ENCODE data around the gene XYLT1.

XYLT1 gene

GRCh38 chr16:17061326-17061725 lies 409.4 kb downstream of the XYLT1 start:
- no peak overlapping the region for H3K4me3 Mint-ChIP-seq

GRCh38 chr16:17058471-17058870 lies 412.3 kb downstream of the XYLT1 start:
- Mint-ChIP-seq H3K4me3 (no peak overlapping the region), H3K4me1 (ENCODE audit: low read depth) (no peaks in the 10 kb centered on the region)

More at GRCh38 chr16:17061326-17061725, 409.4 kb downstream of the XYLT1 start:
- DNase-seq (ENCODE audit: low spot score) = no peak
- Mint-ChIP-seq H3K27me3 (ENCODE audit: low read depth) (no peaks in the 10 kb centered on the region), H3K4me1 (ENCODE audit: low read depth) (no peaks in the 10 kb centered on the region), H3K9me3 (no peaks in the 10 kb centered on the region), H3K36me3 (ENCODE audit: low read depth) (no peaks in the 10 kb centered on the region), H3K27ac (no peak overlapping the region)

GRCh38 chr16:17056666-17057065 lies 414.1 kb downstream of the XYLT1 start:
- no peak overlapping the region for H3K27ac Mint-ChIP-seq
- H3K27me3 Mint-ChIP-seq (ENCODE audit: low read depth) = peaks cover 10% of the 10 kb centered on the region
- H3K9me3 Mint-ChIP-seq = no peaks in the 10 kb centered on the region
- no peaks in the 10 kb centered on the region for H3K36me3 Mint-ChIP-seq (ENCODE audit: low read depth)
- H3K4me3 Mint-ChIP-seq = no peak overlapping the region
- DNase-seq (ENCODE audit: low spot score) = no peak
- H3K4me1 Mint-ChIP-seq (ENCODE audit: low read depth) = no peaks in the 10 kb centered on the region

More at GRCh38 chr16:17058471-17058870, 412.3 kb downstream of the XYLT1 start:
- H3K27ac Mint-ChIP-seq = no peak overlapping the region
- H3K27me3 Mint-ChIP-seq (ENCODE audit: low read depth) = peaks cover 3% of the 10 kb centered on the region
- no peak for DNase-seq (ENCODE audit: low spot score)
- no peaks in the 10 kb centered on the region for H3K9me3 Mint-ChIP-seq
- H3K36me3 Mint-ChIP-seq (ENCODE audit: low read depth) = no peaks in the 10 kb centered on the region

GRCh38 chr16:17053536-17054160 lies 417.1 kb downstream of the XYLT1 start:
- no peaks in the 10 kb centered on the region for H3K4me1 Mint-ChIP-seq (ENCODE audit: low read depth)
- peaks cover 10% of the 10 kb centered on the region for H3K9me3 Mint-ChIP-seq
- DNase-seq (ENCODE audit: low spot score) = no peak
- no peak overlapping the region for H3K27ac Mint-ChIP-seq
- no peak overlapping the region for H3K4me3 Mint-ChIP-seq
- no peaks in the 10 kb centered on the region for H3K36me3 Mint-ChIP-seq (ENCODE audit: low read depth)
- peaks cover 10% of the 10 kb centered on the region for H3K27me3 Mint-ChIP-seq (ENCODE audit: low read depth)

Data from T-helper 2 cell treated with Interferon-gamma antibody and Interleukin-4, amounts not matched to agents 5 μg/mL and 100 μg/mL, for 36 hours (primary cell).